Activated B cell treated with CpG ODN at 0.5 μM for 24 hours (primary cell): Measurements from ENCODE around the gene KIF2A. TPM values are rescaled to one million over a fixed set of nuclear protein-coding genes. Genes with fewer than 3 reads are reported as not detected.

ENCODE experiments used
- total RNA-seq: library from RNA; stranded (reverse); gene quantifications from 2 replicates; pipeline ENCODE4 v1.2.3, GENCODE V29; 2022

KIF2A gene
- total RNA-seq, 1 donor from 2014 or later = 45.9 TPM

Other genes starting within 250 kb of the KIF2A start
- gene DIMT1, start 97.7 kb downstream of the KIF2A start, total RNA-seq = 28.2 and 28.7 TPM in 2 replicates
- gene IPO11, start 106.6 kb downstream of the KIF2A start, total RNA-seq = 32.9 and 34.7 TPM in 2 replicates